GM12891 (cell line): ENCODE measurements around the gene CALML3.

Experiments used
- POLR2A ChIP-seq: IDR thresholded peaks from 2 replicates; pipeline ENCODE4 v1.6.1; 2011; ENCODE audit warnings: low read depth, low read length, control low read depth
- POLR2AphosphoS5 ChIP-seq: IDR thresholded peaks from 2 replicates; pipeline ENCODE4 v1.6.1; 2011; ENCODE audit warnings: low read depth, low read length, control low read depth

GRCh38 chr10:5508786-5509185, 16.0 kb upstream of the CALML3 start:
- TF ChIP-seq POLR2AphosphoS5 (no peak), POLR2A (no peak)
